NCI-H2081 treated with DMSO at 0.1 percent for 48 hours (cell line): ENCODE results near the gene PIN1.

ENCODE experiments used
- DNase-seq: peaks from one replicate; lab custom pipeline; 2025; lab: John Stamatoyannopoulos, UW

The PIN1 gene

GRCh38 chr19:9891609-9892373, 56.7 kb downstream of the PIN1 start:
- DNase-seq: no peak
